ENCODE data around the gene ADAMTS5.

Gene ADAMTS5

GRCh38 chr21:26948194-26948593 is 18.7 kb downstream of the ADAMTS5 start:
- no peak for DNase-seq

- DNase-seq: no peak
These were observed 20.0 kb downstream of the ADAMTS5 start for GRCh38 chr21:26946744-26947446.

- peak; percentile 49 for DNase-seq
These were observed 20.8 kb downstream of the ADAMTS5 start for GRCh38 chr21:26945916-26946675.

- no peak for DNase-seq
These were observed 23.0 kb downstream of the ADAMTS5 start for GRCh38 chr21:26943921-26944320.

- peak; percentile 57 for DNase-seq
These were observed 25.5 kb downstream of the ADAMTS5 start for GRCh38 chr21:26941421-26941820.

GRCh38 chr21:26939601-26940111 is 27.2 kb downstream of the ADAMTS5 start:
- peak; percentile 86 for DNase-seq

- no peak for DNase-seq
These were observed 30.2 kb downstream of the ADAMTS5 start for GRCh38 chr21:26936641-26937040.

- no peak for DNase-seq
These were observed 30.9 kb downstream of the ADAMTS5 start for GRCh38 chr21:26935977-26936376.

GRCh38 chr21:26934383-26934782 is 32.5 kb downstream of the ADAMTS5 start:
- DNase-seq: no peak

- peak; percentile 33 for DNase-seq
These were observed 33.4 kb downstream of the ADAMTS5 start for GRCh38 chr21:26933448-26933847.

GRCh38 chr21:26925636-26926035 is 41.3 kb downstream of the ADAMTS5 start:
- DNase-seq: no peak

- DNase-seq: no peak
These were observed 41.8 kb downstream of the ADAMTS5 start for GRCh38 chr21:26925122-26925521.

- no peak for DNase-seq
These were observed 42.9 kb downstream of the ADAMTS5 start for GRCh38 chr21:26923986-26924385.

GRCh38 chr21:26920055-26920454 is 46.8 kb downstream of the ADAMTS5 start:
- no peak for DNase-seq

- DNase-seq: peak; percentile 33
These were observed 48.4 kb downstream of the ADAMTS5 start for GRCh38 chr21:26918323-26919079.

GRCh38 chr21:26916799-26917198 is 50.1 kb downstream of the ADAMTS5 start:
- no peak for DNase-seq

GRCh38 chr21:26914557-26914956 is 52.3 kb downstream of the ADAMTS5 start:
- DNase-seq: no peak

- no peak for DNase-seq
These were observed 54.4 kb downstream of the ADAMTS5 start for GRCh38 chr21:26912466-26912865.

GRCh38 chr21:26909972-26910371 is 56.9 kb downstream of the ADAMTS5 start:
- peak; percentile 64 for DNase-seq

- no peak for DNase-seq
These were observed 65.9 kb downstream of the ADAMTS5 start for GRCh38 chr21:26900980-26901379.

- no peak for DNase-seq
These were observed 74.7 kb downstream of the ADAMTS5 start for GRCh38 chr21:26892151-26892550.

GRCh38 chr21:26888931-26889330 is 78.0 kb downstream of the ADAMTS5 start:
- DNase-seq: no peak

GRCh38 chr21:26888256-26888655 is 78.6 kb downstream of the ADAMTS5 start:
- peak; percentile 76 for DNase-seq

Measured in fibroblast of skin of abdomen (primary cell).